GM13977 (cell line): ENCODE measurements around the gene UTF1.

Source experiments
- DNase-seq: peaks from one replicate; pipeline ENCODE4 v3.0.0; 2012; ENCODE audit warnings: low spot score
- in situ Hi-C: fragments of 300-500 bp; cut with MboI; formaldehyde crosslinking; loops from one replicate; pipeline ENCODE4 v1.12.0; 2022; ENCODE audit warnings: low sequenced_read_pairs, low pct_unique_long_range_greater_than_20kb, mixed read lengths, inconsistent platforms; ENCODE audit not compliant: unreplicated experiment
- TF ChIP-seq, protein P1 (sequence below): IDR thresholded peaks from 2 replicates; pipeline ENCODE4 v1.5.1; 2012; ENCODE audit warnings: mild to moderate bottlenecking, control low read depth; ENCODE audit not compliant: insufficient read depth; ENCODE audit errors: extremely low read depth, missing control alignments

UTF1 gene

DNA sequence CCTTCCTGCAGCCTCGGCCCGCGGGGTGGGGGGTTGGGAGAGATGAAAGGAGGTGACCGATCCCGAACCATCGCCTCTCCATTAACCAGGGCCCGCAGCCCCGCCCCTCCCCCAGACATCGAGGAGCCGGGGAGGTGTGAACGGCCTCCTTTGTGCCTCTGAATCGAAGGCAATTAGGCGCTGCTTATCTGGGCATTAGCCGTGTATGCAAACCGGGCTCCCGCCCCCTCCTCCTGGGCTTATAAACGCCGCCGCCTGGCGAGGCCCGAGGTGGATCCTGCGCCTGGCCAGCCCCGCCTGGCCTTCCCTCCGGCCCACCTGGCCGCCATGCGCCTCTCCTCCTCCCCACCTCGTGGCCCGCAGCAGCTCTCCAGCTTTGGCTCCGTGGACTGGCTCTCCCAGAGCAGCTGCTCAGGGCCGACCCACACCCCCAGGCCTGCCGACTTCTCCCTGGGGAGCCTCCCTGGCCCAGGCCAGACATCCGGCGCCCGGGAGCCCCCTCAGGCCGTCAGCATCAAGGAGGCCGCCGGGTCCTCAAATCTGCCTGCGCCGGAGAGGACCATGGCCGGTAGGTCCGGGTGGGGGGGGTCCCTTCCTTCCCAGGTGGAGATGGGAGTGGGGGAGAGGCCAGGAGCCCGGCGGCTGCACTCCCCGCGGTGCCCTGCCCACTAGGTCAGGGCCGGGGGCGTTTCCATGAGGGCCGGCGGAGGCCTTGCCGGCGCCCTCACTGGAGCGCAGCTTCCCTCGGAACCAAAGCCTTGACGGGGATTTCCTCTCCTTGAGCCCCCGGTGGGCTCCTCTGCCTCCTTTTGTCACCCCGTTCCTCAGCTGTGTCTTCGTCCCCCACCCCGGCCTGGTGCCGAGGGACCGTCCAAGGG lies 7.8 kb downstream of the UTF1 start, which contains the start of gene VENTX:
TSS of gene VENTX (plus strand) at position 268 of the 878 bp plus-strand sequence. CDS start at position 328, 60 bp downstream.
- TF ChIP-seq, protein P1, sequence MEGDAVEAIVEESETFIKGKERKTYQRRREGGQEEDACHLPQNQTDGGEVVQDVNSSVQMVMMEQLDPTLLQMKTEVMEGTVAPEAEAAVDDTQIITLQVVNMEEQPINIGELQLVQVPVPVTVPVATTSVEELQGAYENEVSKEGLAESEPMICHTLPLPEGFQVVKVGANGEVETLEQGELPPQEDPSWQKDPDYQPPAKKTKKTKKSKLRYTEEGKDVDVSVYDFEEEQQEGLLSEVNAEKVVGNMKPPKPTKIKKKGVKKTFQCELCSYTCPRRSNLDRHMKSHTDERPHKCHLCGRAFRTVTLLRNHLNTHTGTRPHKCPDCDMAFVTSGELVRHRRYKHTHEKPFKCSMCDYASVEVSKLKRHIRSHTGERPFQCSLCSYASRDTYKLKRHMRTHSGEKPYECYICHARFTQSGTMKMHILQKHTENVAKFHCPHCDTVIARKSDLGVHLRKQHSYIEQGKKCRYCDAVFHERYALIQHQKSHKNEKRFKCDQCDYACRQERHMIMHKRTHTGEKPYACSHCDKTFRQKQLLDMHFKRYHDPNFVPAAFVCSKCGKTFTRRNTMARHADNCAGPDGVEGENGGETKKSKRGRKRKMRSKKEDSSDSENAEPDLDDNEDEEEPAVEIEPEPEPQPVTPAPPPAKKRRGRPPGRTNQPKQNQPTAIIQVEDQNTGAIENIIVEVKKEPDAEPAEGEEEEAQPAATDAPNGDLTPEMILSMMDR: no peak
- in situ Hi-C loops: no loop called here
- DNase-seq: no peak

DNA sequence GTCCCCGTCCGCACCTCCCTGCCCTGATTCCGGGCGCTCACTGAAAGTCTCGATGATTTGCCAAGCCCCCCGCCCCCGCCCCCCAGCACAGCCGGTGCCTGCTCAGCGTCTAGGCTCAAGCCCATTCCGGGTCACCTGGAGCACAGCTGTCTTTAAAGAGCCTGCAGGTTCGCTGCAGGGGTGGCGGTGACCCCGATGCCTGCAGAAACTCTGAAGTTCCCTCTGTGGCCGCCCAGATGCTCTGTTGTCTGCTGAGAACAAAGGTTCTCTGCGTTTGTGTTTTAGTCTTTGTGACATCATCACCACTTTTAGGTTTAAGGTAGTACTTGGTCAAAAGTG lies 8.4 kb downstream of the UTF1 start:
- no peak for DNase-seq
- in situ Hi-C loops: no loop called here
- TF ChIP-seq, protein P1: no peak

DNA sequence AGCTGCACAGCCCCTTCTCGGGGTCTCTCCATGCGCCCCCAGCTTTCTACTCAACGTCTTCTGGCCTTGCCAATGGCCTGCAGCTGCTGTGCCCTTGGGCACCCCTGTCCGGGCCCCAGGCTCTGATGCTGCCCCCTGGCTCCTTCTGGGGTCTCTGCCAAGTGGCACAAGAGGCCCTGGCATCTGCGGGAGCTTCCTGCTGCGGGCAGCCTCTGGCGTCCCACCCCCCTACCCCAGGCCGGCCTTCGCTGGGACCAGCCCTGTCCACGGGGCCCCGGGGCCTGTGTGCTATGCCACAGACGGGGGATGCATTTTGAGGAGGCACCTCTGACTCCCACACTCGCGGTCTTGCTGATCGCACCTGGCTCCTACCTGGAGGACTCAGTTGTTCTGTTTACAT lies 10.0 kb downstream of the UTF1 start:
- in situ Hi-C loops: no loop called here
- TF ChIP-seq, protein P1: no peak

DNA sequence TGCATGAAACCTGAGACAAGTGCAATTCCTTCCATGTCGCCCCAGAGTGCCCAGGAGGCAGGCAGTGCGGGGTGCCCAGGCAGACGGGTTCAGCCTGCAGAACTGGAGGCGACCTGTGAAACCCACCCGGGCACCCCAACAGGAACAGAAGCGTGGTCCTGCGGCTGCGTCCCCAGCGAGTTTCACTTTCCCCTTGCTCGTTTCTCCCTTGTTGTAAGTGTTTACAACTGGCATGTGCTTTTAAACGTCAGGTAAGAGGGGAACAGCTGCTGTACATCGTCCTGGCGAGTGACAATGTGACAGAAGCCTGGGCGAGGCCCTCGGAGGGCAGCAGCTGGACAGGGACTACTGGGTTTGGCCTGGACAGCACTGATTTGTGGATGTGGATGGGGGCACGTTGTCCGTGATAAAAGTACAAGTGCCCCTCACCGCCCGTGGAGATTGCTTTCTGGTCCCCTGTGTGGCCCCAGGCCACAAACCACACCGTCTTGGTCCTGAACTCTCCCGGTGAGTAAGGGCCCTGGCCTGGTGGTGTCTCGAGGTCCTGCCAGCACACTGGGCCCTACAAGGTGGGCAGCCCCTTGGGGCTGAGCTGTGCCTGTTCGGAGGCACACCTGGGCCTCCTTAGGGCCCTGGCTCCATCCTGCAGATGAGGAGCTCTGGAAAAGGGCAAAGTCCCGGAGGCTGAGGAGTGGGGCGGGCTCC lies 11.6 kb downstream of the UTF1 start:
- TF ChIP-seq, protein P1: no peak
- in situ Hi-C loops: no loop called here
- DNase-seq: no peak

More for the DNA sequence above, 10.0 kb downstream of the UTF1 start:
- DNase-seq: no peak

DNA sequence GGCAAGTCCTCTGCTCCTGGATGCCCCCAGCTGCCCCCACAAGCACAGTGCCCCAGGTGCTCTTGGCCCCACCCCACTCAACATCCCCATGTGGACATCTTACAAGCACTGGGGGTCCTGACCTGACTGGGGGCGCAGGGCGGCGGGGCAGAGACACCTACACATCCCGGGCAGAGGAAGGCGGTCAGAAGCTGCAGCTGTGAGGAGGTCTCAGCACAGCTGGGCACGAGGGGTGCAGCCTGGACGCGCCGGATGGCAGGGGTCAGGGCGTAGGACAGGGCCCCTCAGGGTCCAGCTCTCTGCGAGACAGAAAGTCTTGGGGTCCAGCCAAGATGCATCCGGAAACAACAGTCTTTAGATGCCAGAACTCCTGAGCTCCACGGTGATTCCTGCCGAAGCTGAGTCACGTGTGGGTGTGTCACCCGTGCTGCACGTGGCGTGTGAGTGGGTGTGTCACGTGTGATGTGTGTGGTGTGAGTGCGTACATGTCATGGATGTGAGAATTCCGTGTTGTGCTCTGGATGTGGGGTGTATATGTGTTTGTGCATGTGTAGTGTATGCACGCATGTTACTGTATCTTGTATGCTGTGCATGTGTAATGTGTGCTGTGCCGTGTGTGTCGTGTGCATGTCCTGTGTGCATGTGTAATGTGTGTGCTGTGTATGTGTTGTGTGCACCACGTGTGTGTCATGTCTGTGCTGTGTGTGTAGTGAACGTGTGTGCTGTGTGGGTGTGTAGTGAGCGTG lies 12.8 kb downstream of the UTF1 start:
- in situ Hi-C loops: no loop called here
- TF ChIP-seq, protein P1: no peak
- no peak for DNase-seq

DNA sequence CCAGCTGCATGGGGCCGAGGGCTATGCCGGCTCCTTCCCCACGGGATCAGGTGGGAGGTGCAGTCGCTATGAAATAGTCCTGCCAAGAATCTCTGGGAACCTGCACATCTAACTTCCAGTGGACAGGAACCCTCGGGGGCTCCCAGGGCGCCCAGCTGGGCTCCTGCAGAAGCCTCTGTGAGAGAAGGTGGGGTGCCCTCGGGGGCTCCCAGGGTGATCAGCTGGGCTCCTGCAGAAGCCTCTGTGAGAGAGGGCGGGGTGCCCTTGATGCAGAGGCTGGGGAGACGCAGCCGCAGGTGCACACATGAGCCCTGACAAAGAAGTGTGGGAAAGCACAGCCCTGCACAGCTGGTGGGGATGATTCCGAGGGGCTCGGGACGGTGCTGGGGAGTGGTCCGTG lies 13.6 kb downstream of the UTF1 start:
- in situ Hi-C loops: no loop called here
- TF ChIP-seq, protein P1: no peak
- no peak for DNase-seq
